Measurements from ENCODE around the gene SAMSN1.

The SAMSN1 gene

GRCh38 chr21:14591377-14591776, 45.3 kb upstream of the SAMSN1 start:
- H3K4me3 ChIP-seq (ENCODE audit: low read depth, low read length) = no peak overlapping the region
- TF ChIP-seq CTCF (IDR thresholded peaks at IDR 0.05; ENCODE audit: low read depth, low read length) = no peak
- peak; percentile 5 for DNase-seq (ENCODE audit: low read depth, low spot score)
- in situ Hi-C loops (cut with HindIII; ENCODE audit: low sequenced_read_pairs) = no loop called here

GRCh38 chr21:14589855-14590563, 43.9 kb upstream of the SAMSN1 start:
- in situ Hi-C loops (cut with HindIII; ENCODE audit: low sequenced_read_pairs) = no loop called here
- TF ChIP-seq CTCF (IDR thresholded peaks at IDR 0.05; ENCODE audit: low read depth, low read length) = no peak
- H3K4me3 ChIP-seq (ENCODE audit: low read depth, low read length) = no peak overlapping the region
- DNase-seq (ENCODE audit: low read depth, low spot score) = no peak

GRCh38 chr21:14587266-14587665, 41.2 kb upstream of the SAMSN1 start:
- no peak overlapping the region for H3K4me3 ChIP-seq (ENCODE audit: low read depth, low read length)
- no peak for TF ChIP-seq CTCF (IDR thresholded peaks at IDR 0.05; ENCODE audit: low read depth, low read length)
- DNase-seq (ENCODE audit: low read depth, low spot score) = no peak
- in situ Hi-C loops (cut with HindIII; ENCODE audit: low sequenced_read_pairs) = no loop called here

GRCh38 chr21:14585122-14585521, 39.0 kb upstream of the SAMSN1 start:
- in situ Hi-C loops (cut with HindIII; ENCODE audit: low sequenced_read_pairs) = no loop called here
- no peak for DNase-seq (ENCODE audit: low read depth, low spot score)

GRCh38 chr21:14584357-14585095, 38.4 kb upstream of the SAMSN1 start:
- in situ Hi-C loops (cut with HindIII; ENCODE audit: low sequenced_read_pairs) = no loop called here
- no peak for TF ChIP-seq CTCF (IDR thresholded peaks at IDR 0.05; ENCODE audit: low read depth, low read length)
- no peak for DNase-seq (ENCODE audit: low read depth, low spot score)

More at GRCh38 chr21:14585122-14585521, 39.0 kb upstream of the SAMSN1 start:
- no peak overlapping the region for H3K4me3 ChIP-seq (ENCODE audit: low read depth, low read length)
- no peak for TF ChIP-seq CTCF (IDR thresholded peaks at IDR 0.05; ENCODE audit: low read depth, low read length)

GRCh38 chr21:14583629-14584255, 37.6 kb upstream of the SAMSN1 start:
- peak; percentile 5 for DNase-seq (ENCODE audit: low read depth, low spot score)
- H3K4me3 ChIP-seq (ENCODE audit: low read depth, low read length) = no peak overlapping the region
- in situ Hi-C loops (cut with HindIII; ENCODE audit: low sequenced_read_pairs) = no loop called here
- TF ChIP-seq CTCF (IDR thresholded peaks at IDR 0.05; ENCODE audit: low read depth, low read length) = no peak

More at GRCh38 chr21:14584357-14585095, 38.4 kb upstream of the SAMSN1 start:
- no peak overlapping the region for H3K4me3 ChIP-seq (ENCODE audit: low read depth, low read length)

Data from astrocyte of the spinal cord (primary cell).